DND-41 (cell line): ENCODE measurements around the gene GABRA1.

ENCODE experiments used
- EZH2 ChIP-seq: IDR thresholded peaks from 3 replicates; pipeline ENCODE4 v1.6.1; 2012; ENCODE audit warnings: borderline replicate concordance, low read depth, mild to moderate bottlenecking, moderate library complexity, low read length, inconsistent platforms; ENCODE audit not compliant: severe bottlenecking
- TF ChIP-seq, protein P1 (sequence below): IDR thresholded peaks from 2 replicates; pipeline ENCODE4 v1.5.1; 2012; ENCODE audit warnings: borderline replicate concordance, low read length, moderate library complexity, mild to moderate bottlenecking; ENCODE audit not compliant: poor library complexity, severe bottlenecking; ENCODE audit errors: extremely low read depth

DNA sequence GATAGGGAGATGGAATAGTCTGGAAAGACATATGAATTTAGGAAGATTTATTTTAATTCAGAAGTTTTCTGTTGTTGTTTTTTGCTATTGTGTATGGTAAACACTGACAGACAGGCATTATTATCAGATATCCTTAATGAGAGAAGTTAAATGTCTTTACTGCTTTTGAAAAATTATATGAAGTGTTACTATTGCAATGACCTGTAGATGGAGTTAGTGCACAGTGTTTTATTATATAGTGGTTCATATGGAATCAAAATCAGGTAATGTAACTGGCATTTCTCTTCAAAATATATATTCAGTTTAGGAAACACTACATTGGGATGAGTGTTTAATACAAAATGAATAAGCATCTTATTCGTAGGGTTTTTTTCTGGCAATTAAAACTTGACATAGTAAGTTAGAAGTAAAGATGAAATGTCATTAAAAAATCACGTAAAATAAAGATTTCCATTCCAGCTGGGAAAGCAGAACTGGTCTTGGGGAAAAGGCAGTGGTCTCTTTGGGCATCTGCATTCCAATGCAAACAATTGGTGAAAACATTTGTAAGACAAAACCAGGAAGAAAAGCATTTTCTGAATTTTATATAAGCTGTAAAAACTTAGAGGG lies 3.9 kb downstream of the GABRA1 start:
- TF ChIP-seq, protein P1, sequence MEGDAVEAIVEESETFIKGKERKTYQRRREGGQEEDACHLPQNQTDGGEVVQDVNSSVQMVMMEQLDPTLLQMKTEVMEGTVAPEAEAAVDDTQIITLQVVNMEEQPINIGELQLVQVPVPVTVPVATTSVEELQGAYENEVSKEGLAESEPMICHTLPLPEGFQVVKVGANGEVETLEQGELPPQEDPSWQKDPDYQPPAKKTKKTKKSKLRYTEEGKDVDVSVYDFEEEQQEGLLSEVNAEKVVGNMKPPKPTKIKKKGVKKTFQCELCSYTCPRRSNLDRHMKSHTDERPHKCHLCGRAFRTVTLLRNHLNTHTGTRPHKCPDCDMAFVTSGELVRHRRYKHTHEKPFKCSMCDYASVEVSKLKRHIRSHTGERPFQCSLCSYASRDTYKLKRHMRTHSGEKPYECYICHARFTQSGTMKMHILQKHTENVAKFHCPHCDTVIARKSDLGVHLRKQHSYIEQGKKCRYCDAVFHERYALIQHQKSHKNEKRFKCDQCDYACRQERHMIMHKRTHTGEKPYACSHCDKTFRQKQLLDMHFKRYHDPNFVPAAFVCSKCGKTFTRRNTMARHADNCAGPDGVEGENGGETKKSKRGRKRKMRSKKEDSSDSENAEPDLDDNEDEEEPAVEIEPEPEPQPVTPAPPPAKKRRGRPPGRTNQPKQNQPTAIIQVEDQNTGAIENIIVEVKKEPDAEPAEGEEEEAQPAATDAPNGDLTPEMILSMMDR, result peak; percentile 60
- TF ChIP-seq EZH2, result no peak
